GM18907 (cell line): Measurements from ENCODE around the gene SERPINE1.

ENCODE experiments used
- ATAC-seq: cut with Tn5 transposase; IDR thresholded peaks from one replicate; pipeline ENCODE4 v1.9.1; 2021; ENCODE audit warnings: mild to moderate bottlenecking, moderate library complexity; ENCODE audit not compliant: unreplicated experiment

Gene SERPINE1

DNA sequence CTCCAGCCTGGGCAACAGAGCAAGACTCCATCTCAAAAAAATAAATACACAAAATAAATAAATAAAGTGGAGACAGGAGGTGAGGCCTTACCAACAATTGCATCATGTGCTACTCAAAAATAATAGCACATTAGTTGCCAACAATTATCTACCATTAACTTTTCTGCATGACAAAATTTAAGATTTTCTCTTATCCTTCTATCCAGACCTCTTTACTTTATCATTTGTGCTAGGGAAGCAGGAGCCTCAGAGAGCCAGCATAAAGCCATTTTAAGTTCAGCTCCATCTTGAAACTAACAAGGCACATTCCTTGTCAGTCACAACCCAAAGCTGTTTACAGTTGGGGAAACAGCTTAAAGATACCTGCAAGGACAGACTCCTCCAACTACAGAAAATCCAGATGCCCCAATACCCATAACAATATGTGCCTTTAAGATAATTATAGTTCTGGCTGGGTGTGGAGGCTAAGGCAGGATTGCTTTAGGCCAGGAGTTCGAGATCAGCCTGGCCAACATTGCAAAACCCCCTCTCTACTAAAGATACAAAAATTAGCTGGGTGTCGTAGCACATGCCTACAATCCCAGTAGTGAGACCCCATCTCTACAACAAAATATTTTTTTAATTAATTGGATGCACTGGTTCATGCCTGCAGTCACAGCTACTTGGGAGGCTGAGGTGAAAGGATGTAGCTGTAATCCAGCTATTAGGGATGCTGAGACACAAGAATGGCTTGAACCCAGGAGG, 25.2 kb downstream of the SERPINE1 start:
- no peak for ATAC-seq

GRCh38 chr7:101153969-101154692, 27.2 kb downstream of the SERPINE1 start, which contains the start of gene AP1S1:
Gene AP1S1 (plus strand): TSS chr7:101154476. CDS start chr7:101154515, 39 bp downstream.
- peak; percentile 80 for ATAC-seq

GRCh38 chr7:101154693-101155102, 27.8 kb downstream of the SERPINE1 start:
- peak; percentile 22 for ATAC-seq

GRCh38 chr7:101155303-101155702, 28.4 kb downstream of the SERPINE1 start:
- no peak for ATAC-seq

GRCh38 chr7:101156277-101156676, 29.4 kb downstream of the SERPINE1 start:
- no peak for ATAC-seq

DNA sequence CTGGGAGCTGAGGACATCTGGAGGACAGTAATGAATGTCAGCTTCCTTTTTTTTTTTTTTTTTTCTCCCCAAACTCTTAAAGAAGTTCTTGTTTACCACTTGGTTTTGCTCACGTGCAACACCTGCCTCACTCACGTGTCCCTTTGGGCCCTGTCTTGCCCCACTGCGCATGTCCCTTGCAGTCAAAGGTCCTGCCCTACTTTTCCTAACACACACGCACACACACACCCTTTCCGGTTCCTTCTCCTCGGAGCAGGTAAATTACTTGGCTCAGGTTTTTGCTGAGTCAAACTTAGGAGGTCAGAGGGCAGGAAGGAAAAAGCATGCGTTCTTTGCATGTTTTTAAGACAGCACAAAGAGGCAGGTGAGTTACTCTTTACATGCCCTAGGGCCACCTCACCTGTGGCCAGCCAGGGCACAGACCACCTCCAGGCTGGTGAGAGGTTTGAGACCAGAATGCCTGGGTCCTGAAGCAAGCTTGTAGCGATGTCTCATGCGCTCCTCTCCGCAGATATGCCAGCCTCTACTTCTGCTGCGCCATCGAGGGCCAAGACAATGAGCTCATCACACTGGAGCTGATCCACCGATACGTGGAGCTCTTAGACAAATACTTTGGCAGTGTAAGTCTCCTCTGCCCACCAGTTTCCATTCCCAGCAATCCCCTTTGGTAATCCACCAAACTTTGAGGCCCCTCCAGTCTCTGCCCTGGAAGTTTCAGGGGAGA, 30.1 kb downstream of the SERPINE1 start:
- ATAC-seq = no peak

GRCh38 chr7:101159696-101160674, 33.1 kb downstream of the SERPINE1 start:
- ATAC-seq = no peak

GRCh38 chr7:101160910-101161309, 34.0 kb downstream of the SERPINE1 start:
- no peak for ATAC-seq

DNA sequence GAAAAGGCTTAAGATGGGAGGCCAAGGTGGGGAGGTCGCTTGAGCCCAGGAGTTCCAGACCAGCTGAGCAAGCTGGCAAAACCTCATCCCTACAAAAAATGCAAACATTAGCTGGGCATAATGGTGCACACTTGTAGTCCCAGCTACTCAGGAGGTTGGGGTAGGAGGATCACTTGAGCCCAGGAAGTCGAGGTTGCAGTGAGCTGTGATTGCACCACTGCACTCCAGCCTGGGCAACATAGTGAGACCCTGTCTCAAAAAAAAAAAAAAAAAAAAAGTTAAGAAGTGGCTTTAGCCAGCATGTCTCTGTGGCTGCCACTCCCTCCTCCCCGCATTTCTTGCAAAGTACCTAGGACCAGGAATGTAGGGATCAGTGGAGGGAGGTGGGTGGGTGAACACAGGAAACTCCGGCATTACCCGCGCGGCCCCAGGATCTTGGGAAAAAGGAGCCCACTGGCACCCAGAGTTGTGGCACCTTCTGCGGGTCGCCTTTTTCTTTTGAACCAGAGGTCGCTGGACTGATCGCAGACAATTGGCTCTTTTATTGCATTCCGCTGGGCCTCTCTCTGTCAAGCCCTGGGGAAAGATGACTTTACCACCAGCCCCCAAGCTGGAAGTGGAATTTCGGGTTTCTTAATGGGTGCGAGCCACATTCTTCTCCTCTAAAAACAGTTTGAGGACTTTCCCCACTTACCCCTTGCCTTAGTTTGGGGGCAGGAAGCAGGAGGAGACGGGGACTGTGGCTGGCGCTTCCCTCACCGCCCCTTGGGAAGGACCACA, 35.0 kb downstream of the SERPINE1 start:
- no peak for ATAC-seq

- ATAC-seq = no peak
These were observed 35.8 kb downstream of the SERPINE1 start for GRCh38 chr7:101162551-101163278.

GRCh38 chr7:101163279-101164070, 36.6 kb downstream of the SERPINE1 start:
- no peak for ATAC-seq

GRCh38 chr7:101164071-101164840, 37.4 kb downstream of the SERPINE1 start:
- no peak for ATAC-seq

DNA sequence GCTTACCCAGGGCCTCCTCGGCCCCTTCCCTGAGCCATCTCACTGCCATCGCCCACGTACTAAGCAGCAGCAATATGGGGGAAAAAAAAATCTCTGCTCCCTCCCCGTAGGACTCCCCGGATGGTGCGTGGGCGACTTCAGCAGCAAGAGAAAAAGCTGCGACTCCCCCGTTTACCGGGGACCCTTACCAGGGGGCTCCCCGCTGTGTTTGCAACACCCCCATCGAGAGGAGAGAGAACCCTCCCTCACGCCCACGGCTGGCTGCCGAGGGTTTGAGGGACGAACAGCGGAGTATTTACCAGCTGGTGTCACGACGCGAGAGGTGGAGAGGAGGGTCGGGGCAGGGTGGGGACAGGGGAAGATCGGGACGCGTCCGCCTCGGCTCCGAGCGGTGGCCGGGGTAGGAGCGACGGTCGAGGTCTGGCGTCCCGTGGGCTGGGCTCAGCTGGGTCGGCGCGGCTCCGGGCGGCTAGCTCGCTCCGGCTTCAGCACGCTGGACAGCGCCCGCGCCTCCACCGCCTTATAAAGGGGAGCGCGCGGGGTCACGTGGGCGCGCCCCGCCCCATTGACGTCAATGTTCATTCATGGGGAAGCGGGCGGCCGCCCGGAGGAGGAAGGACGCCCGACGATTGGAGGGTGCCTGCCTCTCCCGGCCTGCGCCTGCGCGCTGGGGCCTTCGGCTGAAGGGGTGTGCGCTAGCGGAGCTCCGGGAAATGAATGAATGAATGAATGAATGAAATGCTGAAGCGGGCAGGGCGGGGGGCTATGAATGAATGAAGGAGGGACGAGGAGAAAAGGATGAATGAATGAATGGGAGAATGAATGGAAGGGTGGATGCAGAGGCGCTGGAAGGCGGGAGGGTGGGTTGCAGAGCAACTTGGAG, 38.4 kb downstream of the SERPINE1 start, which contains the start of gene VGF:
Gene VGF (minus strand): TSS at position 495 of the 883 bp plus-strand sequence. CDS start 726 bp downstream, outside the sequence.
- ATAC-seq = peak; percentile 71

- no peak for ATAC-seq
These were observed 39.2 kb downstream of the SERPINE1 start for GRCh38 chr7:101165958-101166647.

DNA sequence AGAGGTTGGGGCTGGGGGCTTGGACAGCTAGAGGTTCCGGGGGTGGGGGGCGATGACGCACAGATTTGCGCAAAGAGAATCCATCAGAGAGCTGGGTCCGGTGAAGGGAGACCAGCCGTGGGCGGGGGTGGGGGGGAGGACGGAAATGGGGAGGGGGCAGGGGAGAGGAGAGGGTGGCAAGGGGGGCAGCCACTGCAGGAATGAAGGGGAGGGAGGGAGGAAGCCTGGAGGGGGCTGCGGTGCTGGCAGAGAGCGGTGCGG, 39.7 kb downstream of the SERPINE1 start:
- no peak for ATAC-seq
